HepG2 (cell line): ENCODE measurements around the gene SECTM1. TPM values are rescaled to one million over a fixed set of nuclear protein-coding genes. Genes with fewer than 3 reads are reported as not detected.

Experiments used
- ADNP ChIP-seq: sonication (generic); formaldehyde crosslinking; IDR thresholded peaks from 2 replicates; pipeline ENCODE4 v1.4.0; 2020; ENCODE audit warnings: missing genetic modification reagents
- FOXK1 ChIP-seq: sonication (generic); formaldehyde crosslinking; IDR thresholded peaks from 2 replicates; pipeline ENCODE4 v1.4.0; 2020; ENCODE audit warnings: low read depth, missing genetic modification reagents, borderline replicate concordance
- HNRNPH1 ChIP-seq: fragments of 200-400 bp; formaldehyde crosslinking; optimal IDR thresholded peaks from 2 replicates; pipeline ENCODE3; 2017; ENCODE audit warnings: mild to moderate bottlenecking, low read depth, low read length
- HNRNPL ChIP-seq: fragments of 200-400 bp; formaldehyde crosslinking; IDR thresholded peaks from 2 replicates; pipeline ENCODE4 v1.6.1; 2017; ENCODE audit warnings: mild to moderate bottlenecking, low read depth, low read length
- RBFOX2 ChIP-seq: fragments of 200-400 bp; formaldehyde crosslinking; IDR thresholded peaks from 2 replicates; pipeline ENCODE4 v1.6.1; 2017; ENCODE audit warnings: low read depth, mild to moderate bottlenecking, low read length
- SAP130 ChIP-seq: IDR thresholded peaks from 2 replicates; pipeline ENCODE4 v1.6.1; 2016; ENCODE audit warnings: low read depth
- SMAD3 ChIP-seq: sonication (generic); formaldehyde crosslinking; IDR thresholded peaks from 2 replicates; pipeline ENCODE4 v1.4.0; 2020; ENCODE audit warnings: missing genetic modification reagents
- STAT5B ChIP-seq: sonication (generic); formaldehyde crosslinking; IDR thresholded peaks from 2 replicates; pipeline ENCODE4 v1.4.0; 2020; ENCODE audit warnings: missing genetic modification reagents
- U2AF2 ChIP-seq: fragments of 200-400 bp; formaldehyde crosslinking; IDR thresholded peaks from 2 replicates; pipeline ENCODE4 v1.6.1; 2017; ENCODE audit warnings: low read depth, mild to moderate bottlenecking, low read length
- ZBTB38 ChIP-seq: sonication (generic); formaldehyde crosslinking; IDR thresholded peaks from 2 replicates; pipeline ENCODE4 v1.5.1; 2020; ENCODE audit warnings: mild to moderate bottlenecking, missing genetic modification reagents
- ZC3H13 ChIP-seq: sonication (generic); formaldehyde crosslinking; IDR thresholded peaks from 2 replicates; pipeline ENCODE4 v1.8.1; 2023; ENCODE audit warnings: mild to moderate bottlenecking, missing genetic modification reagents, moderate library complexity
- ZNF34 ChIP-seq: sonication (generic); formaldehyde crosslinking; IDR thresholded peaks from 2 replicates; pipeline ENCODE4 v1.4.0; 2020; ENCODE audit warnings: mild to moderate bottlenecking, missing genetic modification reagents, borderline replicate concordance
- ZNF773 ChIP-seq: sonication (generic); formaldehyde crosslinking; IDR thresholded peaks from 2 replicates; pipeline ENCODE4 v1.4.0; 2020; ENCODE audit warnings: missing genetic modification reagents, borderline replicate concordance
- polyA plus RNA-seq, 8 experiments: library from polyadenylated mRNA; depleted of rRNA in 3 of 8; stranded (reverse) in 7 of 8; unstranded in 1 of 8; fragments of >200 nt; fragmentation: Illumina TruSeq in 4 of 8; extraction: Trizol in 4 of 8; gene quantifications; 2 replicates each; pipeline versions ENCODE4 v1.2.1 to v1.2.3, GENCODE V29; 2011 to 2016; ENCODE audit warnings: low read depth in 4 of 8, missing spikeins in 1 of 8, mixed read lengths in 1 of 8; ENCODE audit not compliant: insufficient read depth in 1 of 8
- total RNA-seq, 5 experiments: library from RNA; depleted of rRNA; stranded (reverse); fragments of >200 nt; fragmentation: Illumina TruSeq; extraction: Trizol; gene quantifications; 2 replicates each; pipeline ENCODE4 v1.2.3, GENCODE V29; 2016; ENCODE audit warnings: low read depth in 1 of 5
- TF ChIP-seq, protein P1 (sequence below): sonication (generic); formaldehyde crosslinking; IDR thresholded peaks from 2 replicates; pipeline ENCODE4 v1.5.0; 2020; ENCODE audit warnings: missing genetic modification reagents, mild to moderate bottlenecking, borderline replicate concordance
- TF ChIP-seq, protein P2 (sequence below): sonication (generic); formaldehyde crosslinking; IDR thresholded peaks from 2 replicates; pipeline ENCODE4 v1.5.0; 2020; ENCODE audit warnings: mild to moderate bottlenecking, missing genetic modification reagents, borderline replicate concordance
- TF ChIP-seq, protein P3 (sequence below): sonication (generic); formaldehyde crosslinking; IDR thresholded peaks from 2 replicates; pipeline ENCODE4 v1.4.0; 2020; ENCODE audit warnings: missing genetic modification reagents
- TF ChIP-seq, protein P4 (sequence below): IDR thresholded peaks from 2 replicates; pipeline ENCODE4 v1.6.1; 2016; ENCODE audit warnings: mild to moderate bottlenecking

The SECTM1 gene
- total and polyA plus RNA-seq, 2 of the 13 experiments (the other 11 are each of a cell fraction or from before 2014, with no cell fraction given), result 3.5 to 5.3 TPM

DNA sequence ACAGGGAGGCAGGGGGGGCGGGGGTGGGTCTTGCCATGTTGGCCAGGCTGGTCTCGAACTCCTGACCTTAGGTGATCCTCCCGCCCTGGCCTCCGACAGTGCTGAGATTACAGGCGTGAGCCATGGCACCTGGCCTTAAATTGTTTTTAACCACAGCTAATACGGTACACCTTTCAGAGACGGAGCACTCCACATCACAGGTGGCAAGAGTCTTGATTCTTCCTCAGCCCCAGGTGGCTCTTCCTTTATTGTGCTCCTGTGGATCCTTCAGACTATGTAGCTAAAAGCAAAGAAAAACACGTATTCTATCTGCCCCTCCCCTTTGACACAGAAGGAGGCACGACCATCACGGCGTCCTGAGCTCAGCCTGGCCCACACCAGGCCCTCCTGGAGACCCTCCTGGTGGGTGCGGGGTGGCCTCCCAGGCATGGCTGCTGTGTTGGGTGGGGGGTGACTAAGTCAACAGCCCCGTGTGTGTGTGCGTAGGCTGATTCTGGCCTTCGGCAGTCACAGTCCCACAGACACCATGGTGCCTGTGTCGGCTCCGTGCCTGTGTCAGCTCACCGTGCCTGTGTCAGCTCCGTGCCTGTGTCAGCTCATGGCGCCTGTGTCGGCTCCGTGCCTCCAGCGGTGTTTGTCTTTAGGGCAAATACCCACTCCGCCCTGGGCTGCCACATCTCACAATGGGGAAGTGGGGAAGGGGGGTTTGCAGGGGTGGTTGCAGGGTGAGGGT lies 10.8 kb upstream of the SECTM1 start (continued):
- TF ChIP-seq, protein P1, sequence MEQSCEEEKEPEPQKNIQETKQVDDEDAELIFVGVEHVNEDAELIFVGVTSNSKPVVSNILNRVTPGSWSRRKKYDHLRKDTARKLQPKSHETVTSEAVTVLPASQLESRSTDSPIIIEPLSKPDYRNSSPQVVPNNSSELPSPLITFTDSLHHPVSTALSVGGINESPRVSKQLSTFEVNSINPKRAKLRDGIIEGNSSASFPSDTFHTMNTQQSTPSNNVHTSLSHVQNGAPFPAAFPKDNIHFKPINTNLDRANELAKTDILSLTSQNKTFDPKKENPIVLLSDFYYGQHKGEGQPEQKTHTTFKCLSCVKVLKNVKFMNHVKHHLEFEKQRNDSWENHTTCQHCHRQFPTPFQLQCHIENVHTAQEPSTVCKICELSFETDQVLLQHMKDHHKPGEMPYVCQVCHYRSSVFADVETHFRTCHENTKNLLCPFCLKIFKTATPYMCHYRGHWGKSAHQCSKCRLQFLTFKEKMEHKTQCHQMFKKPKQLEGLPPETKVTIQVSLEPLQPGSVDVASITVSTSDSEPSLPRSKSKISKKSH (CRISPR knock-in tag), result peak; percentile 60; the same call in 1 of the 2 replicates
- TF ChIP-seq SAP130 (CRISPR knock-in tag), result 0 out of 2 replicates have a peak, but pooled peaks have one; percentile 13
- peak; percentile 91; the same call in 1 of the 2 replicates for TF ChIP-seq ZC3H13 (CRISPR knock-in tag)
- no peak for TF ChIP-seq HNRNPH1
- TF ChIP-seq ADNP (CRISPR knock-in tag), result no peak
- TF ChIP-seq, protein P2, sequence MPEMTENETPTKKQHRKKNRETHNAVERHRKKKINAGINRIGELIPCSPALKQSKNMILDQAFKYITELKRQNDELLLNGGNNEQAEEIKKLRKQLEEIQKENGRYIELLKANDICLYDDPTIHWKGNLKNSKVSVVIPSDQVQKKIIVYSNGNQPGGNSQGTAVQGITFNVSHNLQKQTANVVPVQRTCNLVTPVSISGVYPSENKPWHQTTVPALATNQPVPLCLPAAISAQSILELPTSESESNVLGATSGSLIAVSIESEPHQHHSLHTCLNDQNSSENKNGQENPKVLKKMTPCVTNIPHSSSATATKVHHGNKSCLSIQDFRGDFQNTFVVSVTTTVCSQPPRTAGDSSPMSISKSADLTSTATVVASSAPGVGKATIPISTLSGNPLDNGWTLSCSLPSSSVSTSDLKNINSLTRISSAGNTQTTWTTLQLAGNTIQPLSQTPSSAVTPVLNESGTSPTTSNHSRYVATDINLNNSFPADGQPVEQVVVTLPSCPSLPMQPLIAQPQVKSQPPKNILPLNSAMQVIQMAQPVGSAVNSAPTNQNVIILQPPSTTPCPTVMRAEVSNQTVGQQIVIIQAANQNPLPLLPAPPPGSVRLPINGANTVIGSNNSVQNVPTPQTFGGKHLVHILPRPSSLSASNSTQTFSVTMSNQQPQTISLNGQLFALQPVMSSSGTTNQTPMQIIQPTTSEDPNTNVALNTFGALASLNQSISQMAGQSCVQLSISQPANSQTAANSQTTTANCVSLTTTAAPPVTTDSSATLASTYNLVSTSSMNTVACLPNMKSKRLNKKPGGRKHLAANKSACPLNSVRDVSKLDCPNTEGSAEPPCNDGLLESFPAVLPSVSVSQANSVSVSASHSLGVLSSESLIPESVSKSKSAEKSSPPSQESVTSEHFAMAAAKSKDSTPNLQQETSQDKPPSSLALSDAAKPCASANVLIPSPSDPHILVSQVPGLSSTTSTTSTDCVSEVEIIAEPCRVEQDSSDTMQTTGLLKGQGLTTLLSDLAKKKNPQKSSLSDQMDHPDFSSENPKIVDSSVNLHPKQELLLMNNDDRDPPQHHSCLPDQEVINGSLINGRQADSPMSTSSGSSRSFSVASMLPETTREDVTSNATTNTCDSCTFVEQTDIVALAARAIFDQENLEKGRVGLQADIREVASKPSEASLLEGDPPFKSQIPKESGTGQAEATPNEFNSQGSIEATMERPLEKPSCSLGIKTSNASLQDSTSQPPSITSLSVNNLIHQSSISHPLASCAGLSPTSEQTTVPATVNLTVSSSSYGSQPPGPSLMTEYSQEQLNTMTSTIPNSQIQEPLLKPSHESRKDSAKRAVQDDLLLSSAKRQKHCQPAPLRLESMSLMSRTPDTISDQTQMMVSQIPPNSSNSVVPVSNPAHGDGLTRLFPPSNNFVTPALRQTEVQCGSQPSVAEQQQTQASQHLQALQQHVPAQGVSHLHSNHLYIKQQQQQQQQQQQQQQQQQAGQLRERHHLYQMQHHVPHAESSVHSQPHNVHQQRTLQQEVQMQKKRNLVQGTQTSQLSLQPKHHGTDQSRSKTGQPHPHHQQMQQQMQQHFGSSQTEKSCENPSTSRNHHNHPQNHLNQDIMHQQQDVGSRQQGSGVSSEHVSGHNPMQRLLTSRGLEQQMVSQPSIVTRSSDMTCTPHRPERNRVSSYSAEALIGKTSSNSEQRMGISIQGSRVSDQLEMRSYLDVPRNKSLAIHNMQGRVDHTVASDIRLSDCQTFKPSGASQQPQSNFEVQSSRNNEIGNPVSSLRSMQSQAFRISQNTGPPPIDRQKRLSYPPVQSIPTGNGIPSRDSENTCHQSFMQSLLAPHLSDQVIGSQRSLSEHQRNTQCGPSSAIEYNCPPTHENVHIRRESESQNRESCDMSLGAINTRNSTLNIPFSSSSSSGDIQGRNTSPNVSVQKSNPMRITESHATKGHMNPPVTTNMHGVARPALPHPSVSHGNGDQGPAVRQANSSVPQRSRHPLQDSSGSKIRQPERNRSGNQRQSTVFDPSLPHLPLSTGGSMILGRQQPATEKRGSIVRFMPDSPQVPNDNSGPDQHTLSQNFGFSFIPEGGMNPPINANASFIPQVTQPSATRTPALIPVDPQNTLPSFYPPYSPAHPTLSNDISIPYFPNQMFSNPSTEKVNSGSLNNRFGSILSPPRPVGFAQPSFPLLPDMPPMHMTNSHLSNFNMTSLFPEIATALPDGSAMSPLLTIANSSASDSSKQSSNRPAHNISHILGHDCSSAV (CRISPR knock-in tag), result no peak
- TF ChIP-seq, protein P3, sequence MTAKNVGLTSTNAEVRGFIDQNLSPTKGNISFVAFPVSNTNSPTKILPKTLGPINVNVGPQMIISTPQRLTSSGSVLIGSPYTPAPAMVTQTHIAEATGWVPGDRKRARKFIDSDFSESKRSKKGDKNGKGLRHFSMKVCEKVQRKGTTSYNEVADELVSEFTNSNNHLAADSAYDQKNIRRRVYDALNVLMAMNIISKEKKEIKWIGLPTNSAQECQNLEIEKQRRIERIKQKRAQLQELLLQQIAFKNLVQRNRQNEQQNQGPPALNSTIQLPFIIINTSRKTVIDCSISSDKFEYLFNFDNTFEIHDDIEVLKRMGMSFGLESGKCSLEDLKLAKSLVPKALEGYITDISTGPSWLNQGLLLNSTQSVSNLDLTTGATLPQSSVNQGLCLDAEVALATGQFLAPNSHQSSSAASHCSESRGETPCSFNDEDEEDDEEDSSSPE (CRISPR knock-in tag), result no peak
- TF ChIP-seq SMAD3 (CRISPR knock-in tag), result no peak
- TF ChIP-seq HNRNPL, result 0 out of 2 replicates have a peak, but pooled peaks have one; percentile 57
- peak; percentile 100 for TF ChIP-seq ZBTB38 (CRISPR knock-in tag)
- TF ChIP-seq RBFOX2, result peak; percentile 66
- no peak for TF ChIP-seq U2AF2
- TF ChIP-seq ZNF773, result no peak
- TF ChIP-seq FOXK1 (CRISPR knock-in tag), result no peak; the same call in 1 of the 2 replicates
- TF ChIP-seq ZNF34 (CRISPR knock-in tag), result no peak
- no peak for TF ChIP-seq STAT5B (CRISPR knock-in tag)
- TF ChIP-seq, protein P4, sequence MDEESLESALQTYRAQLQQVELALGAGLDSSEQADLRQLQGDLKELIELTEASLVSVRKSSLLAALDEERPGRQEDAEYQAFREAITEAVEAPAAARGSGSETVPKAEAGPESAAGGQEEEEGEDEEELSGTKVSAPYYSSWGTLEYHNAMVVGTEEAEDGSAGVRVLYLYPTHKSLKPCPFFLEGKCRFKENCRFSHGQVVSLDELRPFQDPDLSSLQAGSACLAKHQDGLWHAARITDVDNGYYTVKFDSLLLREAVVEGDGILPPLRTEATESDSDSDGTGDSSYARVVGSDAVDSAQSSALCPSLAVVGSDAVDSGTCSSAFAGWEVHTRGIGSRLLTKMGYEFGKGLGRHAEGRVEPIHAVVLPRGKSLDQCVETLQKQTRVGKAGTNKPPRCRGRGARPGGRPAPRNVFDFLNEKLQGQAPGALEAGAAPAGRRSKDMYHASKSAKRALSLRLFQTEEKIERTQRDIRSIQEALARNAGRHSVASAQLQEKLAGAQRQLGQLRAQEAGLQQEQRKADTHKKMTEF (CRISPR knock-in tag), result 0 out of 2 replicates have a peak, but pooled peaks have one; percentile 15
